HAP-1 (cell line): ENCODE results near the gene DDT.
"Not testable (repeated sequence)": the region's sequence is repeated elsewhere in the genome, so short reads cannot be mapped to it uniquely, and the experiment has no call there.

Experiments used
- DNase-seq, 2 experiments: peaks; one replicate each; pipeline ENCODE4 v3.0.0-alpha.2; 2016 to 2020; ENCODE audit warnings: low spot score in 2 of 2
- H3K27me3 ChIP-seq: fragments of 250-450 bp; sonication (Bioruptor Pico); 2 replicates; pipeline ENCODE4 v1.5.1; 2020; ENCODE audit warnings: low read depth, mild to moderate bottlenecking, moderate library complexity
- H3K36me3 ChIP-seq: fragments of 250-450 bp; sonication (Bioruptor Pico); replicated peaks from 2 replicates; pipeline ENCODE4 v1.5.1; 2020; ENCODE audit warnings: mild to moderate bottlenecking
- H3K4me1 ChIP-seq: fragments of 250-450 bp; sonication (Bioruptor Pico); 2 replicates; pipeline ENCODE4 v1.5.1; 2020; ENCODE audit warnings: mild to moderate bottlenecking
- H3K4me3 ChIP-seq: fragments of 250-450 bp; sonication (Bioruptor Pico); 2 replicates; pipeline ENCODE4 v1.5.1; 2020; ENCODE audit warnings: mild to moderate bottlenecking, moderate library complexity
- H3K9me3 ChIP-seq: fragments of 250-450 bp; sonication (Bioruptor Pico); 2 replicates; pipeline ENCODE4 v1.5.1; 2020; ENCODE audit warnings: mild to moderate bottlenecking, moderate library complexity
- in situ Hi-C: fragments of 300-500 bp; cut with MboI; formaldehyde crosslinking; loops from 3 replicates; pipeline ENCODE4 v1.14.3; 2020; ENCODE audit warnings: low sequenced_read_pairs, inconsistent platforms, mixed read lengths

Gene DDT

GRCh38 chr22:24003887-24004286, 29.6 kb upstream of the DDT start:
- Histone ChIP-seq H3K36me3 (no peaks in the 10 kb centered on the region), H3K4me3 (no peak overlapping the region), H3K27me3 (no peaks in the 10 kb centered on the region), H3K9me3 (no peaks in the 10 kb centered on the region), H3K4me1 (no peaks in the 10 kb centered on the region)
- in situ Hi-C loops: no loop called here
- no peak for DNase-seq

- Histone ChIP-seq H3K27me3 (no peaks in the 10 kb centered on the region), H3K36me3 (no peaks in the 10 kb centered on the region), H3K9me3 (no peaks in the 10 kb centered on the region), H3K4me3 (no peak overlapping the region), H3K4me1 (no peaks in the 10 kb centered on the region)
- no peak for DNase-seq
- in situ Hi-C loops: no loop called here
These were observed 28.6 kb upstream of the DDT start for GRCh38 chr22:24002851-24003250.

GRCh38 chr22:24002272-24002671, 28.0 kb upstream of the DDT start:
- no peaks in the 10 kb centered on the region for H3K9me3 ChIP-seq
- no peaks in the 10 kb centered on the region for H3K36me3 ChIP-seq
- DNase-seq: no peak
- no peak overlapping the region for H3K4me3 ChIP-seq
- no peaks in the 10 kb centered on the region for H3K4me1 ChIP-seq
- in situ Hi-C loops: no loop called here
- no peaks in the 10 kb centered on the region for H3K27me3 ChIP-seq

- no peaks in the 10 kb centered on the region for H3K27me3 ChIP-seq
- no peak for DNase-seq
- H3K36me3 ChIP-seq: no peaks in the 10 kb centered on the region
- no peaks in the 10 kb centered on the region for H3K9me3 ChIP-seq
- no peak overlapping the region for H3K4me3 ChIP-seq
- no peaks in the 10 kb centered on the region for H3K4me1 ChIP-seq
- in situ Hi-C loops: no loop called here
These were observed 27.1 kb upstream of the DDT start for GRCh38 chr22:24001314-24001713.

- H3K4me3 ChIP-seq, H3K27me3 ChIP-seq, DNase-seq, H3K9me3 ChIP-seq, in situ Hi-C loops, H3K4me1 ChIP-seq, H3K36me3 ChIP-seq: not testable (repeated sequence)
These were observed 25.5 kb upstream of the DDT start for GRCh38 chr22:23999779-24000178.

- in situ Hi-C loops: no loop called here
- H3K4me3 ChIP-seq: no peak overlapping the region
- H3K9me3 ChIP-seq: no peaks in the 10 kb centered on the region
- H3K4me1 ChIP-seq: no peaks in the 10 kb centered on the region
- DNase-seq: no peak
- no peaks in the 10 kb centered on the region for H3K27me3 ChIP-seq
- no peaks in the 10 kb centered on the region for H3K36me3 ChIP-seq
These were observed 22.9 kb upstream of the DDT start for GRCh38 chr22:23997092-23997491.

- H3K27me3 ChIP-seq, DNase-seq, H3K4me1 ChIP-seq, H3K36me3 ChIP-seq, H3K4me3 ChIP-seq, H3K9me3 ChIP-seq, in situ Hi-C loops: not testable (repeated sequence)
These were observed 19.4 kb upstream of the DDT start for GRCh38 chr22:23993581-23994177.

- in situ Hi-C loops, H3K4me1 ChIP-seq, H3K36me3 ChIP-seq, H3K9me3 ChIP-seq, H3K4me3 ChIP-seq, DNase-seq, H3K27me3 ChIP-seq: not testable (repeated sequence)
These were observed 18.8 kb upstream of the DDT start for GRCh38 chr22:23993080-23993479.

GRCh38 chr22:23989583-23990244, 15.5 kb upstream of the DDT start:
- H3K4me3 ChIP-seq, DNase-seq, H3K27me3 ChIP-seq, H3K4me1 ChIP-seq, H3K9me3 ChIP-seq, H3K36me3 ChIP-seq: not testable (repeated sequence)
- in situ Hi-C loops: loop anchor here (5.0 to 10.0 kb wide), 2 partner anchors 37 to 185 kb away; no protein-coding TSS in a partner anchor

- in situ Hi-C loops: loop anchor here (5.0 to 10.0 kb wide), 2 partner anchors 34 to 188 kb away; no protein-coding TSS in a partner anchor
- DNase-seq, H3K9me3 ChIP-seq, H3K4me3 ChIP-seq, H3K27me3 ChIP-seq, H3K4me1 ChIP-seq, H3K36me3 ChIP-seq: not testable (repeated sequence)
These were observed 12.4 kb upstream of the DDT start for GRCh38 chr22:23986538-23987178.

GRCh38 chr22:23986089-23986488, 11.8 kb upstream of the DDT start:
- not testable (repeated sequence) for H3K4me1 ChIP-seq, H3K36me3 ChIP-seq
- in situ Hi-C loops: loop anchor here (5.0 to 10.0 kb wide), 2 partner anchors 34 to 189 kb away; no protein-coding TSS in a partner anchor

GRCh38 chr22:23984430-23984829, 10.2 kb upstream of the DDT start:
- Histone ChIP-seq H3K36me3 (no peaks in the 10 kb centered on the region), H3K27me3 (no peaks in the 10 kb centered on the region), H3K4me1 (no peaks in the 10 kb centered on the region), H3K9me3 (no peaks in the 10 kb centered on the region), H3K4me3 (no peak overlapping the region)
- peak; percentile 43 to 56 for DNase-seq
- in situ Hi-C loops: loop anchor here (10.0 kb wide), 1 partner anchor 190 kb away; no protein-coding TSS in a partner anchor

More at GRCh38 chr22:23986089-23986488, 11.8 kb upstream of the DDT start:
- not testable (repeated sequence) for H3K4me3 ChIP-seq, H3K27me3 ChIP-seq, DNase-seq, H3K9me3 ChIP-seq

- in situ Hi-C loops: loop anchor here (10.0 kb wide), 1 partner anchor 194 kb away; no protein-coding TSS in a partner anchor
- DNase-seq, H3K9me3 ChIP-seq, H3K36me3 ChIP-seq, H3K4me3 ChIP-seq, H3K27me3 ChIP-seq, H3K4me1 ChIP-seq: not testable (repeated sequence)
These were observed 6.3 kb upstream of the DDT start for GRCh38 chr22:23980567-23980966.

- not testable (repeated sequence) for H3K9me3 ChIP-seq, H3K36me3 ChIP-seq, H3K4me1 ChIP-seq, DNase-seq, H3K4me3 ChIP-seq, H3K27me3 ChIP-seq
- in situ Hi-C loops: loop anchor here (10.0 kb wide), 1 partner anchor 195 kb away; no protein-coding TSS in a partner anchor
These were observed 5.5 kb upstream of the DDT start, which contains the start of gene GSTT2 for GRCh38 chr22:23979557-23980240. GSTT2 (plus strand) TSS chr22:23980134.
